GM21447 (cell line): ENCODE data around the gene TMEM201.
"Not testable (repeated sequence)": the region's sequence is repeated elsewhere in the genome, so short reads cannot be mapped to it uniquely, and the experiment has no call there.

Experiments used
- ATAC-seq: cut with Tn5 transposase; IDR thresholded peaks from one replicate; pipeline ENCODE4 v1.9.1; 2021; ENCODE audit not compliant: unreplicated experiment

Gene TMEM201

DNA sequence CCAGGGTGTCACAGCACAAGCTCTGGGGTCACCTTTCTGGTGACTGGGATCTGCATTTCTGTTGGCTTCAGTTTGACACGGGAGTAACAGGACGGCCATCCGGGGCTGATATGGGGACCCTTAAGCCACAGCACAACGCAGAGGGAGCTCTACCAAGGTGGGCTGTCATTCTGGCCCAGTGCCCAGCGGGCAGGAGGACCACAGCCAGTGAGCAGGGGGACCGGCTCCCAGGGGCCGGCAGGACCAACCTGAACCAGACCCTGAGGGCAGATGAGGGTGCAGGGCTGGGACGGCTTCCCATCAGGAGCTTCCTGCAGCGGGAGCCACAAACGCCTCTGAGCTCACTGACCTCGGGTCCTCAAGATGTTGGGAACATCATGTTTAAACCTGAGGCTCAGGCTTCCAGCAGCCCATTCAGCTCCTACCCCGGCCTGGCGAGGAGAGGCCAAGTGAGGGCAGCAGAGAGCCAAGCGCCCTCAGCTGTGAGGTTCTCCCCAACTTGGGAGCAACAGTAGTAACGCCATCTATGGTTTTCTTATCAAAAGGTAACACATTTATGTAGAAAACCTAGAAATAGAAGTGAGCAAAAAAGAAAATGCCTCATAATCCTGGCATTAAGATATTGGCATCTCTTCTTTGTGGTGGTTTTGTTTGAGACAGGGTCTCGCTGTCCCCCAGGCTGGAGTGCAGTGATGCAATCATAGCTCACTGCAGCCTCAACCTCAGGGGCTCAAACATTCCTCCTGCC lies 26.8 kb downstream of the TMEM201 start:
- ATAC-seq, result no peak

DNA sequence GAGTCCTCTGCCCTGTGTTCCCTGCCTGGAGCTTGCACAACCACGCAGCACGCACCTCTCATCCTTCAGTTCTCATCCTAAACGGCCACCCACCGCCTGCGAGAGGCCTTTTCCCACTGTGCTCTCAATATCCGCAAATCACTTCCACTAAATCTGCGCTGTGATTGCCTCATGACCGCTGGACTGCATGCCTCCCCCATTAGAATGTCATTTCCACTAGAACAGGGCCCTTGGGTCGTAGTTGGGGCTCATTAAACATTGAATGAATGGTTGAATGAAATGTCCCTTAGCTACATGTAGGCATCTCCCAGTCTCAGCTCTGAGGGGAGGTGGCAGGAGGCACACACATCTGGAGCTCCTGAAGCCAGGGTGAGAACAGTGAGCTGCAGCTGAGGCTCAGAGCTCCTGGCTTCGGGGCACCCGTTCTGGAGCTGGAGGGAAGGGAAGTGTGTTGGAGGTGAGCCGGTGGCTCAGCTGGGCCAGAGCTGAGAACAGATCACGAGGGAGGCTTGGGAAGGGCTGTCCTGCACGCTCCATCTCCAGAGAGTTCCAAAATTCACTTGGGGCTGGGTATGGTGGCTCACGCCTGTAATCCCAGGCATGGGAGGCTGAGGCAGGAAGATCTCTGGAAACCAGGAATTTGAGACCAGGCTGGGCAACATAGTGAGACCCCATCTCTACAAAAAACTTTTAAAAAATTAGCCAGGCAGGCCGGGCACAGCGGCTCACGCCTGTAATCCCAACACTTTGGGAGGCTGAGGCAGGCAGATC lies 30.4 kb downstream of the TMEM201 start:
- no peak for ATAC-seq

DNA sequence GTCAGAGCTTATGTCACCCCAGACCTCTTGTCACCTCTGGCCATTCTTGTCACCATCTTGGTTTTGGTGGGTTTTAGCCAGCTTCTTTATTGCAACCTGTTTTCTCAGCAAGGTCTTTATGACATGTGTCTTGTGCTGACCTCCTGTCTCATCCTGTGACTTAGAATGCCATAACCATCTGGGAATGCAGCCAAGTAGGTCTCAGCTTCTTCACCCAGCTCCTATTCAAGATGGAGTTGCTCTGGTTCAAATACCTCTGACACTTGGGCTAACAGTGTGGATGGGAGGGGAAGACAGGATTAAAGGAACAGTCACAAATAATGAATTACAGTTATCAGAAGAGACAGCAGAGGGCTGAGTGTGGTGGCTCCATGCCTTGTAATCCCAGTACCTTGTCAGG lies 32.3 kb downstream of the TMEM201 start:
- ATAC-seq, result no peak

DNA sequence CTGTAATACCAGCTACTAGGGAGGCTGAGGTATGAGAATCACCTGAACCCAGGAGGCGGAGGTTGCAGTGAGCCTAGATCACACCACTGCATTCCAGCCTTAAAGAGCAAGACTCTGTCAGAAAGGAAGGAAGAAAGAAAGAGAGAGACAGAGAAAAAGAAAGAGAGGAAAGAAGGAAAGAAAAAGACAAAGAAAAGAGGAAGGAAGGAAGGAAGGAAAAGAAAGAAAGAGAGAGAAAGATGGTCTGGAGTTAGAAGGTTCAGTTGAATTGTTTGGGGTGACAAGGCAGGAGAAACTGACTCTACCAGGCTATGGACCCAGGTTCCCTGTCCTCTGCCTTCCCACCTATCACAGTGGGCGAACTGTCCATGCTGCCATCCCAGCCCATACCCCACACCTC lies 35.4 kb downstream of the TMEM201 start:
- no peak for ATAC-seq

DNA sequence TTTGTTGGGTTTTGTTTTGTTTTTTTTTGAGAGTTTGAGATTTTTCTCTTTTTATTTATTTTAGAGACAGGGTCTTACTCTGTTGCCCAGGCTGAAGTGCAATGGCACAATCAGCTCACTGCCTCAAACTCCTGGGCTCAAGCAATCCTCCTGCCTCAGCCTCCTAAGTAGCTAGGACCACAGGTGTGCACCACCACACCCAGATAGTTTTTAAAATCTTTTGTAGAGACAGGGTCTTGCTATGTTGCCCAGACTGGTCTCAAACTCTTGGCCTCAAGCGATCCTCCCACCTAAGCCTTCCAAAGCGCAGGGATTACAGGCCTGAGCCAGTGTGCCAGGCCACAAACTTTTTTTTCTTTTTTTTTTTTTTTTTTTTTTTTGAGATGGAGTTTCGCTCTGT lies 36.3 kb downstream of the TMEM201 start:
- not testable (repeated sequence) for ATAC-seq

DNA sequence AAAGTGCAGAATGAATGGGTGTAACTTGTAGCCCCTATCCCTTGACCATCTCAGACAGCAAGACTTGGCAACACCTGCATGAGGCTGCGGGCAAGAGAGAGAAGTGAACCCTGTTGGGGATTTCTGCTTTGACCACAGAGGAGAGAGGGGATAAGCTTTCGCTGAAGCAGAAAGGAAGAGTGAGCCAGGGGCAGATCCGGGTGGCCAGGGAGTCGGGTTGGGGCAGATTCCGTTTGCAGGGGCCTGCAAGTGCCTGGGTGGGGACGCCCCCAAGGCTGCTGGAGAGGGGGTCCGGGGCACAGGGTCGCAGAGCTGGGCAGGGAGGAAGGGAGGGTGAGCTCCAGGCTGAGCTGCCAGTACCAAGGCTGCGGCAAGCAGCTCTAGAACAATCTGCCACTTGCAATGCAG lies 37.5 kb downstream of the TMEM201 start:
- ATAC-seq, result peak; percentile 41

DNA sequence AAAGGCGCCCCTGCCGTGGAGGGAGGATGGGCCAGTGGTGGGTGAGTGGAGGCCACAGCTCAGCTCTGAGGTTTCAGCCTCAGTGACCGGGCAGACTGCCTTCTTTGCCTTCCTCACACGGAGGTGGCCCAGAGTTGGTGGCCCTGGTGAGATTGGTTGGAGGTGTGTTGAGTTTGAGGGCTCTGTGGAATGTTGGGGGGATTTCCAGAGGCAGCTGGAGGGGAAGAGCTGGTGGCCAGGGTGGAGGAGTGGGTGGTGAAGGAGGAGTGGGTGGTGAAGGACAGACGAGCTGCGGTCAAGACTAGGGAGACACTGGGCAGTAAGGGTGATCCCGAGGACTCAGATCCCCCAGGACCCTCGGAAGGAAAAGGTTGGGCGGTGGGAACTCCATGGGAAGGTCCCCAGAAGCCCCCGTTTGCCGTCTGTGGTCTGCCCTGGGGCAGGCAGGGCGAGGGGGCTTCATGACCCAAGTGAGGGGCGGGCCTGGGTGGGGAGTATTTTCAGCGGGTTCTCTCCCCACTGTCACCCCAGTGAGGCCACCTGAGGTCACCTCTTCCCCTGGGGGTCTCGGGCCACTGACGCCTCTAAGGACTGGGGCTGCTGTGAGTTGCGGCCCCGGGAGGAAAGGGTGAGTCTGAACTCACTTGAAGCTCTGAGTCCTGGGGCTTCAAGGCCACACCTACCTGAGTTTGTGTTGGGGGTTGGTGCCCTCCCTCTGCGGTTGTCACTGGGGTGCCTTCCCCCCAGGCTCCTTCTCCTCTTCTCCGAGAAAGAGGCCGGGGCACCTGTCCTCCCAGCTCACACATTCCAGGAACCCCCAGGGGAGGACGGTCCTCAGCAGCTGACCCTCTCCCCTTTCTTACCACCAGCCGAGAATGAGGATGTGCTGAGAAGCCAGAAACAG lies 40.1 kb downstream of the TMEM201 start:
- no peak for ATAC-seq

DNA sequence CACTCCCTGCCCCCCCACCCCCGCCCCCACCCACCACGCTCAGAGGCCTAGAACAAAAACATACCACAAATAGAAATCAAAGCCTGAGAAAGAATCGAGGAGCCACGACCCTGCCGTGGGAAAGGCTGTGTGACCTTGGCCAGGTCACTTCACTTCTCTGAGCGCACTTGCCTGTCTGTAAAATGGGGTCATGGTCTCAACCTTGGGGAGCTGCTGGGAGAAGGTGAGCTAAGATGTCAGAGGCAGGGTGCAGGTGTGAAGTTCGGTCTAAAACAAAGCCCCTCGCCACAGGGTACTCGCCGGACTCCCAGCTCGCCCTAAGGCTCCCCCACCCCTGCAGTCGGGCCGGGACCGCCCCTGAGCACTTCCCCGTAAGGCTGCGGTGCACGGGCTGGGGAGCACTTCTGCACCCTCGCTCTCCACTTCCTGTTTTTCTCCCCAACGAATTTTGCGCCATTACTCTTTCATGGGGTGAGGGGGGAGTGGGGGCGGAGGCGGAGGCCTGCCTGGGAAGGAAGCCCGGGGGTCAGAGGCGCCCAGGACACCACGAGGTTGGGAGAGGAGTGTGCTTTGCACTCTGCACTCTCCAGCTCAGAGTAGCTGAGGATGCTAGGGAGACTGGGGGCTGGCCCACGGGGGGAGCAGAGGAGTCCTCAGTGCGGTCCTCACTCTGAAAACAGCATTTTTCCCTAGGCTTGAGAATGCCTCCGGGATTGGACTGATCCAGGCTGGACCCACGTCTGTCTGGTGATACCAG lies 40.9 kb downstream of the TMEM201 start:
- ATAC-seq, result no peak

DNA sequence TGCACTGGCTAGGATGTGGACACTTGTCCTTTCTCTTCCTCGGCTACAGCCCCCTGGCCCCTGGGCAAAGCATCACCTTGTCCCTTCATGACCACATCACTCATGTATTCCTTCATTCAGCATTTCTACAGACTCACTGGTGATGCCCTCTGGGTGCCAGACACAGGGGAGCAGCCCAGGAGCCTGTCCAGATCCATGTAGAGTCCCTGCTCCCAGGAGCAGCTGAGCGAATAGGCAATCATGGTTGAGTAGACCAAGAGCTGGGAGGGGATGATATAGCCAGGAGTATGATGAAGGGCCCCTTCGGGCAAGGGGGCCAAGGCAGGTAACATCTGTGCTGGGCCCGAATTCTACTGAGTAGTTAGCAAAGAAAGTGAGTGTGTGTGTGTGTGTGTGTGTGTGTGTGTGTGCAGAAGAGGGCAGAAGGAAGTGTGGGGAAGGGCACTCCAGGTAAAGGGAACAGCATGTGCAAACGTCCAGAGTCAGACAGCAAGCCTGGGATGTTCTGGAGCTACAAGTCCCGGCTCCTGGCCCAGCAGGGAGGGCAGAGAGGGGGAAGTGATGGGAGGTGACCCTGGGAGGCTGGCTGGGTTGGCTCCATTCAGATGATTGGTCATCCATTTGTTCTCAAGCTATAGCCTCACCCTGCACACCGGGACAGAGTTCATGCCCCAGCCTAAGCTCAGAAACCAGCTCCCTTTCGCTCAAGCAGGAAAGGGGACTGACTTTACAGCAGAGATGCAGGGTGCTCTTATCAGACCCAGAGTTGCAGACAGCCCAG lies 41.8 kb downstream of the TMEM201 start:
- ATAC-seq, result no peak

DNA sequence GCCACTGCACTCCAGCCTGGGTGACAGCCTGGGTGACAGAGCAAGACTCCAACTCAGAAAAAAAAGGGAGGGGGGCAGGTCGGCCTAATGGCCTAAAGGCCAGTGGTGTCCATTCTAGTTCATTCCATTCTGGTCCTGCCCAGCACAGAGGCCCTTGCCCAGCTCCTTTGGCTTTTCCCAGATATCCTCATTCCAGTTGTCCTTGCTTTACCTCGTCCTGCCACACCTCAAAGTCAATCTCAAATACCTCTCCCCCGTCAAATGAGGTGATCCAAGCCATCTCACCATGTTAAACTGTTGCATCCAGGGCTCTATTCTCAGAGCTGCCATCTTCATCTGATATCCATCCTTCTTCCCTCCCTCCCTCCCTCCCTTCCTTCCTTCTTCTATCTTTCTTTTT lies 42.9 kb downstream of the TMEM201 start:
- ATAC-seq, result no peak

DNA sequence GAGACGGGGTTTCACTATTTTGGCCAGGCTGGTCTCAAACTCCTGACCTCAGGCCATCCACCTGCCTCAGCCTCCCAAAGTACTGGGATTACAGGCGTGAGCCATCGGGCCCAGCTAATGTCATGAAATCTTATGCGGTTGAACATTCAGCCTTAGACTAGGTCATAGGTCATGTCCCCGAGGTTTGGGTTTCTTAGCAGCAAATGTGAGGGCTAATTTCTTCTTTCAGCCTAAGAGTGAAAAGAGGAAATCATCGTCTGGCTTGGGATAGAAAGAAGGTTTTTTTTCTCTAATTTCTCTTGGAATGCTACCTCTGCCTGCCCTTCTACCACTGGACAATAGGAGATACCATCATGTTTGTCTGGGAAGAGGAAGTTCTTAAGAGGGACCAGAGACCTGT lies 44.8 kb downstream of the TMEM201 start:
- no peak for ATAC-seq

DNA sequence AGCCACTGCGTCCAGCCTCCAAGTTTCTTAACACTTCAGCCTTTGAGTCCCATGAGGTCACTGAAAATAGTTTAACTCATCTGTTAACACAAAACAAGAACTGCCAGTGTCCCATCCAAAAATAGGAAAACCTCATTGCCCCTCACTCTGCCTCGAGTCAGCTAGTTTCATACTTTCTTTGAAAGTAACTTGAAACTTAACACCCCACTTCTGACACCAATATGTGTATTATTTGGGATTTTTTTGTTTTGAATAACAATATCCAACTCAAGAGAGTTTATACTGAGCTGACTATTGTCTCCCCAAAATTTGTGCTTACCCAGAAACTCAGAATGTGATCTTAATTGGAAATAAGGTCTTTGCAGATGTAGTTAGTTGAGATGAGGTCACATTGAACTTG lies 45.9 kb downstream of the TMEM201 start:
- no peak for ATAC-seq

DNA sequence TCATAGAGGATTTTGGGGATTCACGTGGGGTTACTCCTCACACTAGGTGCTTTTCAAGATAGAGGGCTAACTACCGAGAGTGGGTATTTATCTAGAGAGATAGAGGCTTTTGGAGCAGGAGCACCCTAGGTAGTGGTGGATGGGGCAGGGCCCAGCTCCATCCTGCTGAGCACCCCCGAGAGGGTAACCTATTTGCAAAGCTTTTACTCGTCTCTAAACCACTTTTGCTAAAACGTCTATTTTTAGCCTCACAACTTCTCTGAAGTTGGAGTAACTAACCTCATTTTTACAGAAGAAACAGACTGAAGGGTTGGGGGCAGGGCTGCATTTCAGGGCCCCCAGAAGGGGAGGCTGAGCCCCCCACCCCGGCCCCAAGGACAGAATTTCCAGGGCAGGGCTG lies 50.5 kb downstream of the TMEM201 start:
- ATAC-seq, result no peak

DNA sequence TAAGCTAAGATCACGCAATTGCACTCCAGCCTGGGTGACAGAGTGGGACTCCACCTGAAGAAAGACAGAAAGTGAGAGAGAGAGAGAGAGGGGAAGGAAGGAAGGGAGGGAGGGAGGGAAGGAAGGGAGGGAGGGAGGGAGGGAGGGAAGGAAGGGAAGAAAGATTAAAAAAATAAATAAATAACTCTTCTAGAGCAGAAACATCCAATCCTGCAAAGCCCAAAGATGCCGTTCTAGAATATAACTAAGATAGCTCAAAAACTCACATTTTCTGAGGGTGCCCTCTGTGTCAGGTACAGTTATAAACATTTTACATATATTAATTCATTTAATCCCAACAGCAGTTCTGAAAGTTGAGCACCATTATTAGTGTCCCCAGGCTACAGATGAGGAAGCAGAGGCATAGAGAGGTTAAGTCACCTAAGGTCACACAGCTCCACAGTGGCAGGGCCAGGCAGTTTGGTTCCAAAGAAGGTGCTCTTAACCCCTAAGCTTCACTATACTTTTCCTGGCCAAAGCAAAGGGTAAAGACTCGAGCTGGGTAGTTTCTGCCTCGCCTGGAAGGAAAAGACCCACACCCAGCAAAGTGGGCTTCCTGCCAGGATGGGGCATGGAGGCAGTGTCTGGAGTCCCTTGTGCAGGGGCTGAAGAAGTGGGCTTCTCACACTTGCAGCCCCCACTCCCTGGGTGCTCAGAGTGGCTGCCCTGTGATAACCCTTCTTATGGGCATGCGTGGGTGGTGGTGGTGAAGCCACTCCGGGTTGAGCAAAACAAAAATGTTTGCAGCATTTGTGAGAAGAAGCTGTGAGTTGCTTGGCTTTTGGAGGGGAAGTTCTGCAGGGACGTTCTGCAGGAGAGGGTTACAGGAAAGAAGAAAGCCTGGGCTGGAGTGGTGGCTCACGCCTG lies 54.9 kb downstream of the TMEM201 start:
- ATAC-seq, result no peak

DNA sequence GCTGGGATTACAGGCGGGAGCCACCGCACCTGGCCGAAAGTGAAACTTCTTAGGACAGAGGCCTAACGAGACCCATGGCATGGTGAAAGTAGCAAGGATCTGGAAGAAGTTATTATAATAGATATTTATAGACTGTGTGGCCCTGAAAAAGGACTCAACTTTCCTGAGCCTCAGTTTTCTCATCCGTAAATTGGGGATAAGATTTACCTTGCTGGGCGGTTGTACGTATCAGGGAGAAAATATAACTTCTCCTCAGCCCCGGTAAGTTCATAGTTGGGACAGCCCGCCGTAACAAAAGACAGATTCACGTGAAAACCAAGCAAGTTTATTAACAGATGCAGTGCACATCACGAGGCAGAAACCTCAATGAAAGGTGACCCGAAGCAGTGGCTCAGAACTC lies 57.3 kb downstream of the TMEM201 start:
- no peak for ATAC-seq

DNA sequence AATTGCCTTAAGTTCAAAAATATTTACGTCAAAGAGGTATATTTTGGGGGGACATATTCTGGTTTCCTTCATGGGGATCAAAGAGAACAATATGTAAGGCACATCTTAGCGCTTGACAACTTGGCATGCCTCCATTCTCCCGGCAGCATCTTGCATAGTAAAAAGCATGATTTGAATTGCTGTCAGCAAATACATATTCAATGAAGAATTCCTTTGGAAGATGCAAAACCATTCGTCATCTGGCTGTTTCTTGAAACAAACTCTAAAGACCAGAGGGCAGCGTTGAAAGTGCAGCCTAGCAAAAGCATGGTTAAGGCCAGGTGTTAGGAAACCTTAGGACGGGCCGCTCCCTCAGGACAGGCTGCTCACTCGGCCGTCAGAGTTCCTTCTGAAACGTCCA lies 59.5 kb downstream of the TMEM201 start:
- ATAC-seq, result no peak

DNA sequence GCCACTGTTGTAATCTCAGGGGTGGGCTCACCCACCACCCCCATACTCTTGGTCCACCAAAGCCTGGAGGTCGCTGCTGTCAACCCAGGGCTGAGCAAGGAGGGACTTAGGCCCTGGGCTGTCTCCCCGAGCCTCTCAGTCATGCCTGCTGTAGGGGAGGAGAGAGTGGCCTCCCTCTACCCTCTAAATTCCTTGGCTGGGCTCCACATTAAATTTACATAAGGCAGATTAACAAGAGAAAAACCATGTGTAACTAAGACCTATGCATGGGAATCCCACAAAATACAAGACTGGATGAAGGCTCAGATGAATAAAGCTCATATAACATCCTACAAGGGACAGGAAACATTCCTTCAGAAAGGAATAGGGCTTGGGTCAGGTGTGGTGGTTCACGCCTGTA lies 61.1 kb downstream of the TMEM201 start:
- no peak for ATAC-seq

DNA sequence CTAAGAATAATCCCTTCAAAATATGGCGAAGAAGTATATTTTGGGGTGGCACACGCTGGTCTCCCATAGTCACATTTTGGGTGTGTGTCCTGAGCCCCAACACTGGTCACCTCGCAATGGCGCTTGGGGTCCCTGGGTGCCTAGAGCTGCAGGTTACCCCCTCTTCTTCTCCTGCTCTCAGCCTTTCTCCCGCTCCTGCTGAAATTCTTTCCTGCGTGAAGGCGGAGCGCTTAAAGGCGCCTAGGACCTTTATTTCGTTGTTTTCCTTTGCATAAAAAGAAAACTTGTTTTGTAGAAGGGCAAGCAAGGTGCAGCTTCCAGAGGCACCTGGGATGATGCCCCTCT lies 62.5 kb downstream of the TMEM201 start:
- ATAC-seq, result no peak
